Measurements from ENCODE around the gene USP49. TPM values are rescaled to one million over a fixed set of nuclear protein-coding genes. Genes with fewer than 3 reads are reported as not detected.

The USP49 gene
- total RNA-seq, 1 experiment from 2014 or later, result 18.5 TPM

DNA sequence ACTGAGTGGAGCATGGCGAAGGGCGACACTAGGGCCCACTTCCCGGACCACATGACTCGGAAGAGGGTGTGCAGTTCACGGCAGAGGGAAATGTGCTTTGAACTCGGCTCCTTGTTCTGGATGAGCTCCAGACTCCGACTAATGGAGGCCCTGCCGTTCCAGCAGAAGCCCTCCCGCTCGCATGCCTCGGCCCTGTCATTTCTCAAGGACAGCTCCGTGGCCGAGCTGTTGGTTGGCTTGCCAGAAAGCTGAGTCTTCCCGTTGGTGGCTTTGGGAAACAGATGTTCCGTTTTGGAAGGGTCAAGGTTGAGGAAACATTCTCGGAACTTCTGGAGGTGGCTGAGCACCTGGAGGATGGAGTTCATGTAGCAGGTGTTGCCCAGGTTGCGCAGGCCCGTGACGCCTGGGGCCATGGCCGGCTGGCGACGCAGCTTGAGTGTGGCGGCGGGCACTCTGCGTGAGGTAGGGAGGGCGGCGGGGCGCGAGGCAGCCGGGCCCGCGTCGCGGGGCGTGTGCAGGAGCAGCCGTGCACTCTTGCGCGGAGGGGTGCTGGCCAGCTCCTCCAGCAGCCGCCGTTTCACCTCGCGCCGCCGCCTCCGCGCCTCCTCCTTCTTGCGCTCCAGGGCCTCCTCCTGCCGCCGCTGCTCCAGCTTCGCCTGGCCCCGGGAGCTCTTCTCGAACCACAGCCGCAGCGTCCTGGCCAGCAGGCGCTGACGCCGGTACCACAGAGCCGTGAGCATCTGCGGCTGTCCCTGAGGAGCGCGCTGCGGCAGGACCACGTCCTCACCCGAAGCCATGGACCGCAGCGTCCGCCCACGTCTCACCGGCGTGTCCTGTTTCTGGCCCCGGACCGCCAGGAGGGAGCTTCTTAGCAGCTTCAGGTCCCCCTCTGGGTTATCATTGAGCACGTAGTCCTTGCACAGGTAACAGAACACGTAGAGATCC is 89.1 kb downstream of the USP49 start:
- Mint-ChIP-seq H3K36me3 (ENCODE audit: insufficient read depth, unreplicated experiment) (peaks cover 7% of the 10 kb centered on the region), H3K27me3 (ENCODE audit: insufficient read depth, unreplicated experiment) (no peaks in the 10 kb centered on the region), H3K4me3 (ENCODE audit: unreplicated experiment) (no peak overlapping the region), H3K9me3 (ENCODE audit: unreplicated experiment) (no peaks in the 10 kb centered on the region), H3K4me1 (ENCODE audit: low read depth, unreplicated experiment) (no peaks in the 10 kb centered on the region), H3K27ac (ENCODE audit: unreplicated experiment) (no peak overlapping the region)
- Histone ChIP-seq H3K9me3 (no peaks in the 10 kb centered on the region), H3K27me3 (replicated peaks; ENCODE audit: control insufficient read depth, insufficient read depth, low read length) (no peaks in the 10 kb centered on the region), H3K4me3 (ENCODE audit: low read depth, low read length) (no peak overlapping the region), H3K36me3 (ENCODE audit: control insufficient read depth, insufficient read depth, low read length) (no peaks in the 10 kb centered on the region), H3K4me1 (no peaks in the 10 kb centered on the region)
- BruUV-seq (replicated peaks), result no TSS peak
- ChIA-PET POLR2A (no interaction called here), CTCF (no interaction called here)
- TF ChIP-seq, protein P1, sequence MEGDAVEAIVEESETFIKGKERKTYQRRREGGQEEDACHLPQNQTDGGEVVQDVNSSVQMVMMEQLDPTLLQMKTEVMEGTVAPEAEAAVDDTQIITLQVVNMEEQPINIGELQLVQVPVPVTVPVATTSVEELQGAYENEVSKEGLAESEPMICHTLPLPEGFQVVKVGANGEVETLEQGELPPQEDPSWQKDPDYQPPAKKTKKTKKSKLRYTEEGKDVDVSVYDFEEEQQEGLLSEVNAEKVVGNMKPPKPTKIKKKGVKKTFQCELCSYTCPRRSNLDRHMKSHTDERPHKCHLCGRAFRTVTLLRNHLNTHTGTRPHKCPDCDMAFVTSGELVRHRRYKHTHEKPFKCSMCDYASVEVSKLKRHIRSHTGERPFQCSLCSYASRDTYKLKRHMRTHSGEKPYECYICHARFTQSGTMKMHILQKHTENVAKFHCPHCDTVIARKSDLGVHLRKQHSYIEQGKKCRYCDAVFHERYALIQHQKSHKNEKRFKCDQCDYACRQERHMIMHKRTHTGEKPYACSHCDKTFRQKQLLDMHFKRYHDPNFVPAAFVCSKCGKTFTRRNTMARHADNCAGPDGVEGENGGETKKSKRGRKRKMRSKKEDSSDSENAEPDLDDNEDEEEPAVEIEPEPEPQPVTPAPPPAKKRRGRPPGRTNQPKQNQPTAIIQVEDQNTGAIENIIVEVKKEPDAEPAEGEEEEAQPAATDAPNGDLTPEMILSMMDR (IDR thresholded peaks at IDR 0.05; ENCODE audit: insufficient read depth in 1 of 2, low read depth in 1 of 2, low read length in 1 of 2, severe bottlenecking in 1 of 2, unreplicated experiment in 1 of 2), result no peak
- intact Hi-C loops (cut with micrococcal nuclease; ENCODE audit: unreplicated experiment), result no loop called here
- no peak for DNase-seq

DNA sequence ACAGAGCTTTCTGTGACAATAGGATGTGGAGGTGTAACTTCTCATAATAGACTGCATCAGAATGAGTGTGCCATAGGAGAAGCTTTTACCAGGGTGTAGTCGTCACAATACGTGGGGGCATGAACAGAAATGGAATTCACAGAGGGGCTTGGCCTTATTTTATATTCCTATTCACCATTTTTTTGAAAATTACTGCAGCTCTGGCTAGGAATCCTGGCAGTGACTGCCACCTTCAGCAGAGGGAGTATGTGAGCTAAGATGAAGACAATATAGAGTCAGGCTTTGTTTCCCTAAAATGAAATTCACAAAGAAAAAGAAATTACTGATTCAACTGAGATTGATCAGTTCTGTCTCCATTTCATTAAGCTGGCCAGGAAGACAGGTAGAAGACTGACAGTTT is 93.8 kb downstream of the USP49 start:
- no peak overlapping the region for H3K4me3 Mint-ChIP-seq (ENCODE audit: unreplicated experiment)
- no peaks in the 10 kb centered on the region for H3K27me3 Mint-ChIP-seq (ENCODE audit: insufficient read depth, unreplicated experiment)
- no peaks in the 10 kb centered on the region for H3K4me1 Mint-ChIP-seq (ENCODE audit: low read depth, unreplicated experiment)
- peaks cover 15% of the 10 kb centered on the region for H3K36me3 Mint-ChIP-seq (ENCODE audit: insufficient read depth, unreplicated experiment)
- peak in 1 of 2 experiments; percentile 31 for DNase-seq
- no peaks in the 10 kb centered on the region for H3K4me1 ChIP-seq
- H3K9me3 Mint-ChIP-seq (ENCODE audit: unreplicated experiment), result no peaks in the 10 kb centered on the region
- BruUV-seq (replicated peaks), result no TSS peak
- no peak overlapping the region for H3K4me3 ChIP-seq (ENCODE audit: low read depth, low read length)
- ChIA-PET POLR2A (no interaction called here), CTCF (interaction anchor here (0.9 to 1.2 kb wide), 5 partner anchors 68 to 244 kb away, joined by 3 to 7 read pairs (median 4); partner anchors contain the start of genes BYSL, CCND3 and MED20)
- no peaks in the 10 kb centered on the region for H3K27me3 ChIP-seq (replicated peaks; ENCODE audit: control insufficient read depth, insufficient read depth, low read length)
- H3K27ac Mint-ChIP-seq (ENCODE audit: unreplicated experiment), result no peak overlapping the region
- no peaks in the 10 kb centered on the region for H3K9me3 ChIP-seq
- intact Hi-C loops (cut with micrococcal nuclease; ENCODE audit: unreplicated experiment), result loop anchor here (1.0 to 5.0 kb wide), 2 partner anchors 136 to 243 kb away; no protein-coding TSS in a partner anchor
- no peaks in the 10 kb centered on the region; the same call in none of the 2 replicates for H3K36me3 ChIP-seq (ENCODE audit: control insufficient read depth, insufficient read depth, low read length)
- TF ChIP-seq, protein P1 (IDR thresholded peaks at IDR 0.05; ENCODE audit: insufficient read depth in 1 of 2, low read depth in 1 of 2, low read length in 1 of 2, severe bottlenecking in 1 of 2, unreplicated experiment in 1 of 2), result peak; percentile 37 to 52

DNA sequence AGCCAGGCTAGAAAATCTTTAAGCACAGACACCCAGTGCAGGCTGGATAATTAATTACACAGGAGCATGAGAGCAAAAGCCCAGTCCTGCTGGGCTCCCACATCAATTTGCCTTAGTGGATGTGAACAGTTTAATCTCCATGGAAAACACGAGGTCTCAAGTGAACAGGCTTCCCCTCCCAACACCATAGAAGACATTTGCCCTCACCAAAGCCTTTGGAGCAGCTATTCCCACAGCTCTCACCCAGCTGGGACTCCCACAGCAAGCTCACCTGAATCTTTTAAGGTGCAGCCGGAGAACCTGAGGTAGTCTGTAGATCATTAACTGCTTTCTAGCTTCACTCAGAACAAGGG is 95.6 kb downstream of the USP49 start:
- Histone ChIP-seq H3K27me3 (replicated peaks; ENCODE audit: control insufficient read depth, insufficient read depth, low read length) (no peaks in the 10 kb centered on the region), H3K4me1 (no peaks in the 10 kb centered on the region), H3K9me3 (no peaks in the 10 kb centered on the region), H3K36me3 (ENCODE audit: control insufficient read depth, insufficient read depth, low read length) (no peaks in the 10 kb centered on the region; the same call in none of the 2 replicates), H3K4me3 (ENCODE audit: low read depth, low read length) (no peak overlapping the region)
- no peak overlapping the region for H3K27ac Mint-ChIP-seq (ENCODE audit: unreplicated experiment)
- ChIA-PET CTCF (interaction anchor here (0.6 to 1.3 kb wide), 2 partner anchors 13 to 472 kb away, joined by 4 read pairs; no protein-coding TSS in a partner anchor), POLR2A (no interaction called here)
- no peak overlapping the region for H3K4me3 Mint-ChIP-seq (ENCODE audit: unreplicated experiment)
- no peak for DNase-seq
- intact Hi-C loops (cut with micrococcal nuclease; ENCODE audit: unreplicated experiment), result no loop called here
- H3K9me3 Mint-ChIP-seq (ENCODE audit: unreplicated experiment), result no peaks in the 10 kb centered on the region
- H3K27me3 Mint-ChIP-seq (ENCODE audit: insufficient read depth, unreplicated experiment), result no peaks in the 10 kb centered on the region
- TF ChIP-seq, protein P1 (IDR thresholded peaks at IDR 0.05; ENCODE audit: insufficient read depth in 1 of 2, low read depth in 1 of 2, low read length in 1 of 2, severe bottlenecking in 1 of 2, unreplicated experiment in 1 of 2), result no peak
- no peaks in the 10 kb centered on the region for H3K4me1 Mint-ChIP-seq (ENCODE audit: low read depth, unreplicated experiment)
- no TSS peak for BruUV-seq (replicated peaks)
- H3K36me3 Mint-ChIP-seq (ENCODE audit: insufficient read depth, unreplicated experiment), result peaks cover 14% of the 10 kb centered on the region

Measured in Caco-2 (cell line).